IMR-90 (cell line): Measurements from ENCODE around the gene FXR2. TPM values are rescaled to one million over a fixed set of nuclear protein-coding genes. Genes with fewer than 3 reads are reported as not detected.

Experiments
- ATAC-seq: fragments of 200-7000 bp; cut with Tn5 transposase; 2 replicates; pipeline ENCODE4 v1.9.1; 2020; ENCODE audit warnings: low read depth, mild to moderate bottlenecking, moderate library complexity
- BruUV-seq: library from RNA; stranded (reverse); fragments of 400-500 nt; replicated peaks from 2 replicates; lab custom pipeline; 2021; lab: Mats Ljungman, UMichigan
- CTCF ChIA-PET: fragments of 300-600 bp; formaldehyde crosslinking; extraction: SDS; loops from one replicate; lab custom pipeline; 2021; ENCODE audit warnings: antibody characterized with exemption; lab: Yijun Ruan, JAX
- POLR2A ChIA-PET: fragments of 300-600 bp; sonication (Branson Sonifier 250); formaldehyde crosslinking; loops from one replicate; lab custom pipeline; 2022; ENCODE audit warnings: antibody characterized with exemption; ENCODE audit not compliant: unreplicated experiment; lab: Charles Lee
- DNase-seq: peaks from one replicate; pipeline ENCODE4 v3.0.0; 2013
- H2AFZ ChIP-seq: replicated peaks from 2 replicates; pipeline ENCODE3; 2013; ENCODE audit warnings: low read length, mild to moderate bottlenecking; ENCODE audit not compliant: poor library complexity
- H2AK5ac ChIP-seq: 2 replicates; pipeline ENCODE4 v1.6.1; 2013; ENCODE audit warnings: low read depth, low read length, inconsistent platforms
- H2AK9ac ChIP-seq: replicated peaks from 2 replicates; pipeline ENCODE3; 2013; ENCODE audit warnings: mild to moderate bottlenecking, low read depth, low read length, moderate library complexity; ENCODE audit not compliant: poor library complexity
- H2BK120ac ChIP-seq: 2 replicates; pipeline ENCODE4 v1.6.1; 2013; ENCODE audit warnings: low read depth, low read length, inconsistent platforms
- H2BK15ac ChIP-seq: 3 replicates; pipeline ENCODE4 v1.6.1; 2013; ENCODE audit warnings: low read depth, low read length, inconsistent platforms
- H2BK20ac ChIP-seq: 2 replicates; pipeline ENCODE4 v1.6.1; 2013; ENCODE audit warnings: low read depth, mild to moderate bottlenecking, inconsistent platforms, low read length, moderate library complexity
- H2BK5ac ChIP-seq: 2 replicates; pipeline ENCODE4 v1.6.1; 2013; ENCODE audit warnings: mild to moderate bottlenecking, low read depth, low read length, inconsistent platforms; ENCODE audit not compliant: poor library complexity, severe bottlenecking
- H3K14ac ChIP-seq: replicated peaks from 2 replicates; pipeline ENCODE4 v1.6.1; 2013; ENCODE audit warnings: low read depth, low read length, inconsistent platforms
- H3K18ac ChIP-seq: 2 replicates; pipeline ENCODE4 v1.6.1; 2013; ENCODE audit warnings: low read depth, low read length, control low read depth
- H3K23ac ChIP-seq: 2 replicates; pipeline ENCODE4 v1.6.1; 2013; ENCODE audit warnings: low read depth, low read length, inconsistent platforms
- H3K27ac ChIP-seq: 2 replicates; pipeline ENCODE4 v1.5.1; 2013; ENCODE audit warnings: mild to moderate bottlenecking, control low read depth, low read length; ENCODE audit not compliant: insufficient read depth
- H3K27me3 ChIP-seq: 2 replicates; pipeline ENCODE4 v1.6.1; 2013; ENCODE audit warnings: low read length; ENCODE audit not compliant: control insufficient read depth, insufficient read depth
- H3K36me3 ChIP-seq: 2 replicates; pipeline ENCODE4 v1.6.1; 2013; ENCODE audit warnings: low read length, mixed read lengths; ENCODE audit not compliant: control insufficient read depth, insufficient read depth
- H3K4ac ChIP-seq: 2 replicates; pipeline ENCODE4 v1.6.1; 2013; ENCODE audit warnings: low read depth, low read length, inconsistent platforms
- H3K4me1 ChIP-seq: 2 replicates; pipeline ENCODE4 v1.6.1; 2013; ENCODE audit warnings: low read length, mixed read lengths; ENCODE audit not compliant: control insufficient read depth, insufficient read depth
- H3K4me2 ChIP-seq: 2 replicates; pipeline ENCODE4 v1.6.1; 2013; ENCODE audit warnings: low read depth, mild to moderate bottlenecking, control low read depth, low read length, moderate library complexity
- H3K4me3 ChIP-seq: 2 replicates; pipeline ENCODE4 v1.5.1; 2013; ENCODE audit warnings: low read depth, mild to moderate bottlenecking, control low read depth, low read length, moderate library complexity; ENCODE audit not compliant: insufficient read depth
- H3K56ac ChIP-seq: 2 replicates; pipeline ENCODE4 v1.6.1; 2013; ENCODE audit warnings: low read length, inconsistent platforms; ENCODE audit not compliant: insufficient read depth; ENCODE audit errors: extremely low read depth
- H3K79me1 ChIP-seq, 2 experiments: 2 replicates each; pipeline ENCODE4 v1.6.1; 2013; ENCODE audit warnings: low read length in 2 of 2, inconsistent platforms in 1 of 2, low read depth in 1 of 2
- H3K9ac ChIP-seq: 2 replicates; pipeline ENCODE4 v1.6.1; 2013; ENCODE audit warnings: low read depth, low read length, control low read depth
- H3K9me1 ChIP-seq: 2 replicates; pipeline ENCODE4 v1.6.1; 2013; ENCODE audit warnings: low read length, inconsistent platforms; ENCODE audit not compliant: insufficient read depth
- H3K9me3 ChIP-seq: 2 replicates; pipeline ENCODE4 v1.6.1; 2013; ENCODE audit warnings: low read length; ENCODE audit not compliant: control insufficient read depth, insufficient read depth
- H4K20me1 ChIP-seq: 2 replicates; pipeline ENCODE4 v1.6.1; 2013; ENCODE audit warnings: low read length, inconsistent platforms; ENCODE audit not compliant: insufficient read depth
- H4K5ac ChIP-seq: 2 replicates; pipeline ENCODE4 v1.6.1; 2013; ENCODE audit warnings: mild to moderate bottlenecking, low read depth, low read length, control low read depth
- H4K8ac ChIP-seq, 2 experiments: 2 replicates each; pipeline ENCODE4 v1.6.1; 2013; ENCODE audit warnings: low read depth in 2 of 2, low read length in 2 of 2, control low read depth in 1 of 2, inconsistent platforms in 1 of 2
- H4K91ac ChIP-seq: 2 replicates; pipeline ENCODE4 v1.6.1; 2013; ENCODE audit warnings: low read depth, low read length, inconsistent platforms; ENCODE audit not compliant: insufficient read depth
- CEBPB ChIP-seq: IDR thresholded peaks from 2 replicates; pipeline ENCODE4 v1.6.1; 2012; ENCODE audit warnings: low read depth, low read length, improper control_type of control experiment
- ELK1 ChIP-seq: fragments of 150-350 bp; IDR thresholded peaks from 2 replicates; pipeline ENCODE4 v1.6.1; 2016; ENCODE audit warnings: low read depth, mild to moderate bottlenecking, low read length, moderate library complexity, borderline replicate concordance
- MAFK ChIP-seq: IDR thresholded peaks from 2 replicates; pipeline ENCODE4 v1.6.1; 2012; ENCODE audit warnings: low read depth, low read length, improper control_type of control experiment
- RAD21 ChIP-seq: IDR thresholded peaks from 2 replicates; pipeline ENCODE4 v1.6.1; 2012; ENCODE audit warnings: low read length, improper control_type of control experiment
- RCOR1 ChIP-seq: IDR thresholded peaks from 2 replicates; pipeline ENCODE4 v1.6.1; 2012; ENCODE audit warnings: mild to moderate bottlenecking, low read length, improper control_type of control experiment; ENCODE audit not compliant: insufficient replicate concordance
- RFX5 ChIP-seq: IDR thresholded peaks from 2 replicates; pipeline ENCODE4 v1.8.0; 2012; ENCODE audit warnings: low read depth, mild to moderate bottlenecking, low read length, moderate library complexity
- SMC3 ChIP-seq: fragments of 150-350 bp; IDR thresholded peaks from 2 replicates; pipeline ENCODE4 v1.6.1; 2016; ENCODE audit warnings: low read depth, mild to moderate bottlenecking, antibody characterized with exemption, low read length, moderate library complexity
- WGBS, 2 experiments: methylation state at CpG; one replicate each; pipeline versions ENCODE4 v1.1.5 to v1.1.7; 2013; ENCODE audit warnings: missing lambda C conversion rate in 2 of 2; ENCODE audit not compliant: insufficient read length in 1 of 2; ENCODE audit errors: extremely low coverage in 2 of 2; 5-methylcytosine and 5-hydroxymethylcytosine counted together
- dilution Hi-C: fragments of 300-500 bp; cut with HindIII; formaldehyde crosslinking; loops from one replicate; pipeline ENCODE4 v1.14.3; 2018; ENCODE audit warnings: low sequenced_read_pairs; ENCODE audit not compliant: unreplicated experiment
- in situ Hi-C: fragments of 300-500 bp; cut with MboI; formaldehyde crosslinking; loops from 3 replicates; pipeline ENCODE4 v1.14.3; 2019; ENCODE audit warnings: low sequenced_read_pairs, inconsistent platforms, mixed read lengths
- intact Hi-C: fragments of 100-400 bp; cut with micrococcal nuclease; formaldehyde crosslinking; loops from 2 replicates; pipeline ENCODE4 v1.10.0; 2022
- polyA plus RNA-seq, 3 experiments: library from polyadenylated mRNA; depleted of rRNA; stranded (reverse); fragments of >200 nt; gene quantifications; 2 replicates each; pipeline ENCODE4 v1.2.3, GENCODE V29; 2012; ENCODE audit warnings: low replicate concordance in 1 of 3
- total RNA-seq: library from RNA; depleted of rRNA; stranded (reverse); fragments of >200 nt; gene quantifications from 2 replicates; pipeline ENCODE4 v1.2.3, GENCODE V29; 2012

FXR2 gene
- total and polyA plus RNA-seq, 2 of the 4 experiments (the other 2 are of a cell fraction) = 39.1 to 55.9 TPM

GRCh38 chr17:7589891-7590691 lies 24.6 kb downstream of the FXR2 start, which contains the start of gene SOX15:
Gene SOX15, minus strand, starts transcription at chr17:7590094. Its CDS starts 418 bp downstream, at chr17:7589676.
- intact Hi-C loops = loop anchor here (1.0 to 2.0 kb wide), 2 partner anchors 76 to 309 kb away; partner anchors contain the start of gene SLC2A4

More at GRCh38 chr17:7589891-7590691, 24.6 kb downstream of the FXR2 start, which contains the start of gene SOX15:
- no peak for ATAC-seq
- peak within 1 kb of the TSS; percentile 90 for H2BK5ac ChIP-seq
- dilution Hi-C loops (no loop called here), in situ Hi-C loops (no loop called here)
- ChIA-PET CTCF (interaction anchor here (0.6 to 1.5 kb wide), 5 partner anchors 9 to 631 kb away, joined by 3 to 9 read pairs (median 4); no protein-coding TSS in a partner anchor), POLR2A (interaction anchor here (0.6 to 1.1 kb wide), 3 partner anchors 10 to 13 kb away, joined by 3 to 6 read pairs (median 6); partner anchors contain the start of gene CD68)
- peak within 1 kb of the TSS; percentile 32; the same call in 1 of the 2 replicates for H3K4ac ChIP-seq
- H3K14ac ChIP-seq = no peak within 1 kb of the TSS
- H3K9ac ChIP-seq = peak within 1 kb of the TSS; percentile 30; the same call in 1 of the 2 replicates
- peak within 1 kb of the TSS; percentile 91 for H2AK9ac ChIP-seq
- peaks cover 15% of the 10 kb centered on the region for H3K9me1 ChIP-seq
- no peak within 1 kb of the TSS for H2BK20ac ChIP-seq
- no peak within 1 kb of the TSS for H2BK15ac ChIP-seq
- peak within 1 kb of the TSS in 1 of 2 experiments; percentile 57; a peak in 3 of 4 replicates for H4K8ac ChIP-seq
- peak; percentile 57 for DNase-seq
- peaks cover 31% of the 10 kb centered on the region for H3K4me1 ChIP-seq
- no peaks in the 10 kb centered on the region for H3K9me3 ChIP-seq
- TF ChIP-seq CEBPB (no peak), RAD21 (no peak), ELK1 (no peak), RCOR1 (peak; percentile 24), SMC3 (no peak), RFX5 (no peak), MAFK (no peak)
- H3K4me2 ChIP-seq = no peak within 1 kb of the TSS; the same call in 1 of the 2 replicates
- 65% methylated on average over 10 of the region's 24 CpGs; no CpG with 5 or more reads in 1 of the 2 experiments for WGBS, 2 experiments
- H2AFZ ChIP-seq = peak within 1 kb of the TSS; percentile 72
- H3K79me1 ChIP-seq = peaks cover 22 to 58% of the 10 kb centered on the region in 2 experiments
- H3K56ac ChIP-seq = no peak within 1 kb of the TSS
- no peak within 1 kb of the TSS for H3K23ac ChIP-seq
- no peak within 1 kb of the TSS for H4K5ac ChIP-seq
- H2AK5ac ChIP-seq = peak within 1 kb of the TSS; percentile 57
- H3K36me3 ChIP-seq = peaks cover 52% of the 10 kb centered on the region
- no TSS peak for BruUV-seq
- peak within 1 kb of the TSS; percentile 0; the same call in 1 of the 2 replicates for H3K27ac ChIP-seq
- H3K27me3 ChIP-seq = no peaks in the 10 kb centered on the region
- peak within 1 kb of the TSS; percentile 3; the same call in 1 of the 2 replicates for H4K91ac ChIP-seq
- H3K18ac ChIP-seq = no peak within 1 kb of the TSS
- H3K4me3 ChIP-seq = no peak within 1 kb of the TSS
- H4K20me1 ChIP-seq = peaks cover 15% of the 10 kb centered on the region
- H2BK120ac ChIP-seq = no peak within 1 kb of the TSS
